ENCODE data around the gene SLC2A9. TPM values are rescaled to one million over a fixed set of nuclear protein-coding genes. Genes with fewer than 3 reads are reported as not detected.

Gene SLC2A9
- total RNA-seq, 2 donors from 2014 or later, result 1.6 to 8.6 TPM

- ATAC-seq (no peak), DNase-seq (no peak)
- no peaks in the 10 kb centered on the region for H3K4me1 ChIP-seq
- H3K9me3 ChIP-seq, result no peaks in the 10 kb centered on the region
- intact Hi-C loops (cut with DNase I), result no loop called here
- H3K36me3 ChIP-seq (replicated peaks in 1 of 2; ENCODE audit: insufficient read depth in 1 of 2, low read depth in 2 of 2), result no peaks in the 10 kb centered on the region
- 62 to 81% methylated on average over 10 of the region's 10 CpGs for WGBS, 2 donors
- H3K27ac ChIP-seq, result no peak overlapping the region
- H3K27me3 ChIP-seq, result no peaks in the 10 kb centered on the region
- no peak for TF ChIP-seq POLR2A (IDR thresholded peaks at IDR 0.05)
- TF ChIP-seq CTCF (IDR thresholded peaks at IDR 0.05), result no peak
- H3K4me3 ChIP-seq, result no peak overlapping the region
Observed at GRCh38 chr4:9989918-9990635, 31.2 kb downstream of the SLC2A9 start.

- Histone ChIP-seq H3K9me3 (no peaks in the 10 kb centered on the region), H3K27ac (no peak overlapping the region), H3K36me3 (replicated peaks in 1 of 2; ENCODE audit: insufficient read depth in 1 of 2, low read depth in 2 of 2) (no peaks in the 10 kb centered on the region), H3K4me3 (no peak overlapping the region), H3K27me3 (no peaks in the 10 kb centered on the region), H3K4me1 (no peaks in the 10 kb centered on the region)
- 63 to 77% methylated on average over 2 of the region's 2 CpGs for WGBS, 2 donors
- ATAC-seq (no peak), DNase-seq (no peak)
- intact Hi-C loops (cut with DNase I), result no loop called here
- no peak for TF ChIP-seq POLR2A (IDR thresholded peaks at IDR 0.05)
Observed at GRCh38 chr4:9988933-9989332, 32.4 kb downstream of the SLC2A9 start.

- H3K4me3 ChIP-seq, result no peak overlapping the region
- intact Hi-C loops (cut with DNase I), result no loop called here
- no peaks in the 10 kb centered on the region for H3K4me1 ChIP-seq
- WGBS, 2 donors, result 37 to 38% methylated on average over 1 of the region's 1 CpG
- H3K27ac ChIP-seq, result no peak overlapping the region
- DNase-seq (no peak), ATAC-seq (no peak)
- no peaks in the 10 kb centered on the region for H3K27me3 ChIP-seq
- H3K9me3 ChIP-seq, result no peaks in the 10 kb centered on the region
- H3K36me3 ChIP-seq (replicated peaks in 1 of 2; ENCODE audit: insufficient read depth in 1 of 2, low read depth in 2 of 2), result no peaks in the 10 kb centered on the region
- no peak for TF ChIP-seq POLR2A (IDR thresholded peaks at IDR 0.05)
- no peak for TF ChIP-seq CTCF (IDR thresholded peaks at IDR 0.05)
Observed at GRCh38 chr4:9988363-9988749, 32.9 kb downstream of the SLC2A9 start.

GRCh38 chr4:9987749-9988362, 33.4 kb downstream of the SLC2A9 start:
- ATAC-seq (no peak), DNase-seq (no peak)
- H3K4me1 ChIP-seq, result no peaks in the 10 kb centered on the region
- TF ChIP-seq POLR2A (IDR thresholded peaks at IDR 0.05) (no peak), CTCF (IDR thresholded peaks at IDR 0.05) (no peak)
- H3K4me3 ChIP-seq, result no peak overlapping the region
- H3K9me3 ChIP-seq, result no peaks in the 10 kb centered on the region
- no peaks in the 10 kb centered on the region for H3K27me3 ChIP-seq
- intact Hi-C loops (cut with DNase I), result no loop called here
- H3K36me3 ChIP-seq (replicated peaks in 1 of 2; ENCODE audit: insufficient read depth in 1 of 2, low read depth in 2 of 2), result no peaks in the 10 kb centered on the region
- WGBS, 2 donors, result 75 to 90% methylated on average over 5 of the region's 5 CpGs
- no peak overlapping the region for H3K27ac ChIP-seq

- H3K27ac ChIP-seq, result no peak overlapping the region
- DNase-seq (no peak), ATAC-seq (no peak)
- H3K4me1 ChIP-seq, result no peaks in the 10 kb centered on the region
- no peak overlapping the region for H3K4me3 ChIP-seq
- no peaks in the 10 kb centered on the region for H3K27me3 ChIP-seq
- no peak for TF ChIP-seq CTCF (IDR thresholded peaks at IDR 0.05)
- TF ChIP-seq POLR2A (IDR thresholded peaks at IDR 0.05), result no peak
- 76 to 88% methylated on average over 7 of the region's 7 CpGs for WGBS, 2 donors
- intact Hi-C loops (cut with DNase I), result no loop called here
- no peaks in the 10 kb centered on the region for H3K9me3 ChIP-seq
- H3K36me3 ChIP-seq (replicated peaks in 1 of 2; ENCODE audit: insufficient read depth in 1 of 2, low read depth in 2 of 2), result no peaks in the 10 kb centered on the region
Observed at GRCh38 chr4:9984621-9985020, 36.7 kb downstream of the SLC2A9 start.
